Measurements from ENCODE around the gene FIBP. TPM values are rescaled to one million over a fixed set of nuclear protein-coding genes. Genes with fewer than 3 reads are reported as not detected.

Gene FIBP
- total RNA-seq, 1 experiment from 2014 or later: 80.8 TPM

GRCh38 chr11:65861533-65862183, 26.6 kb downstream of the FIBP start:
- BruUV-seq (replicated peaks): no TSS peak
- CTCF ChIA-PET: interaction anchor here (1.0 to 4.0 kb wide), 4 partner anchors 9 to 149 kb away, joined by 3 to 64 read pairs (median 26); partner anchors contain the start of genes FIBP and KAT5
- peaks cover 30% of the 10 kb centered on the region for H3K4me1 Mint-ChIP-seq (ENCODE audit: insufficient read depth, unreplicated experiment)
- intact Hi-C loops (cut with micrococcal nuclease): no loop called here
- no peaks in the 10 kb centered on the region for H3K9me3 Mint-ChIP-seq (ENCODE audit: unreplicated experiment)
- no peak for DNase-seq (ENCODE audit: unreplicated experiment)
- TF ChIP-seq CTCF (IDR thresholded peaks at IDR 0.05; ENCODE audit: unreplicated experiment): no peak
- H3K27me3 Mint-ChIP-seq (ENCODE audit: insufficient read depth, unreplicated experiment): no peaks in the 10 kb centered on the region
- H3K36me3 Mint-ChIP-seq (ENCODE audit: insufficient read depth, unreplicated experiment): peaks cover 42% of the 10 kb centered on the region
- POLR2A ChIA-PET: interaction anchor here (0.7 to 6.2 kb wide), 10 partner anchors 9 to 199 kb away, joined by 3 to 181 read pairs (median 4); partner anchors contain the start of genes BANF1, CCDC85B, EIF1AD and FIBP
- H3K4me3 Mint-ChIP-seq (ENCODE audit: unreplicated experiment): peak overlapping the region; percentile 83
- H3K27ac Mint-ChIP-seq (ENCODE audit: low read depth, unreplicated experiment): peak overlapping the region; percentile 93

GRCh38 chr11:65861165-65861505, 27.1 kb downstream of the FIBP start:
- ChIA-PET POLR2A (interaction anchor here (0.7 to 6.2 kb wide), 14 partner anchors 9 to 199 kb away, joined by 3 to 181 read pairs (median 4); partner anchors contain the start of genes BANF1, CCDC85B, EIF1AD and FIBP), CTCF (interaction anchor here (0.7 to 4.0 kb wide), 4 partner anchors 9 to 149 kb away, joined by 4 to 64 read pairs (median 26); partner anchors contain the start of genes FIBP and KAT5)
- Mint-ChIP-seq H3K9me3 (ENCODE audit: unreplicated experiment) (no peaks in the 10 kb centered on the region), H3K4me1 (ENCODE audit: insufficient read depth, unreplicated experiment) (peaks cover 32% of the 10 kb centered on the region), H3K27me3 (ENCODE audit: insufficient read depth, unreplicated experiment) (no peaks in the 10 kb centered on the region), H3K36me3 (ENCODE audit: insufficient read depth, unreplicated experiment) (peaks cover 46% of the 10 kb centered on the region), H3K27ac (ENCODE audit: low read depth, unreplicated experiment) (peak overlapping the region; percentile 93), H3K4me3 (ENCODE audit: unreplicated experiment) (peak overlapping the region; percentile 83)
- DNase-seq (ENCODE audit: unreplicated experiment): no peak
- TF ChIP-seq CTCF (IDR thresholded peaks at IDR 0.05; ENCODE audit: unreplicated experiment): no peak
- no TSS peak for BruUV-seq (replicated peaks)
- intact Hi-C loops (cut with micrococcal nuclease): no loop called here

- peak; percentile 90 for TF ChIP-seq CTCF (IDR thresholded peaks at IDR 0.05; ENCODE audit: unreplicated experiment)
- BruUV-seq (replicated peaks): TSS peak; percentile 39
Measured at GRCh38 chr11:65860278-65861164, 27.8 kb downstream of the FIBP start, which contains the start of gene MUS81. TSS of gene MUS81 (plus strand) at chr11:65860433. CDS start at chr11:65860754, 321 bp downstream.

More at GRCh38 chr11:65860278-65861164, 27.8 kb downstream of the FIBP start, which contains the start of gene MUS81:
- Mint-ChIP-seq H3K4me3 (ENCODE audit: unreplicated experiment) (peak within 1 kb of the TSS; percentile 83), H3K4me1 (ENCODE audit: insufficient read depth, unreplicated experiment) (peaks cover 32% of the 10 kb centered on the region), H3K27ac (ENCODE audit: low read depth, unreplicated experiment) (peak within 1 kb of the TSS; percentile 93), H3K27me3 (ENCODE audit: insufficient read depth, unreplicated experiment) (no peaks in the 10 kb centered on the region), H3K36me3 (ENCODE audit: insufficient read depth, unreplicated experiment) (peaks cover 46% of the 10 kb centered on the region), H3K9me3 (ENCODE audit: unreplicated experiment) (no peaks in the 10 kb centered on the region)
- ChIA-PET CTCF (interaction anchor here (0.6 to 4.0 kb wide), 15 partner anchors 10 to 148 kb away, joined by 3 to 64 read pairs (median 4); partner anchors contain the start of genes FIBP and KAT5), POLR2A (interaction anchor here (0.6 to 6.2 kb wide), 36 partner anchors 10 to 1368 kb away, joined by 3 to 181 read pairs (median 4); partner anchors contain the start of genes BANF1, C11orf68, CCDC85B and EIF1AD)
- DNase-seq (ENCODE audit: unreplicated experiment): peak; percentile 99
- intact Hi-C loops (cut with micrococcal nuclease): no loop called here

Data from MCF 10A (cell line).